GDM1 (cell line): Measurements from ENCODE around the gene LRP1.

Source experiments
- DNase-seq: peaks from one replicate; lab custom pipeline; 2025; lab: John Stamatoyannopoulos, UW

The LRP1 gene

GRCh38 chr12:57211791-57212700 lies 83.8 kb downstream of the LRP1 start:
- DNase-seq: no peak

- no peak for DNase-seq
Observed at GRCh38 chr12:57212701-57213057, 84.4 kb downstream of the LRP1 start.

GRCh38 chr12:57213058-57213715 lies 84.9 kb downstream of the LRP1 start:
- DNase-seq: peak; percentile 70

- DNase-seq: no peak
Observed at GRCh38 chr12:57213763-57214397, 85.6 kb downstream of the LRP1 start.

GRCh38 chr12:57214398-57214781 lies 86.1 kb downstream of the LRP1 start:
- peak; percentile 52 for DNase-seq

- DNase-seq: no peak
Observed at GRCh38 chr12:57215065-57215464, 86.8 kb downstream of the LRP1 start.

GRCh38 chr12:57215668-57216013 lies 87.4 kb downstream of the LRP1 start:
- no peak for DNase-seq

- no peak for DNase-seq
Observed at GRCh38 chr12:57216014-57216911, 88.0 kb downstream of the LRP1 start, which contains the start of gene NXPH4. Gene NXPH4, plus strand, starts transcription at chr12:57216794. Its CDS starts 176 bp downstream, at chr12:57216970.

GRCh38 chr12:57216921-57217879 lies 88.9 kb downstream of the LRP1 start:
- DNase-seq: no peak

GRCh38 chr12:57218030-57218853 lies 90.0 kb downstream of the LRP1 start:
- no peak for DNase-seq

- no peak for DNase-seq
Observed at GRCh38 chr12:57219205-57219992, 91.1 kb downstream of the LRP1 start.

- DNase-seq: no peak
Observed at GRCh38 chr12:57219993-57220754, 91.9 kb downstream of the LRP1 start.

GRCh38 chr12:57220770-57221168 lies 92.5 kb downstream of the LRP1 start:
- no peak for DNase-seq

- no peak for DNase-seq
Observed at GRCh38 chr12:57221169-57221917, 93.1 kb downstream of the LRP1 start.

- DNase-seq: no peak
Observed at GRCh38 chr12:57222286-57223190, 94.3 kb downstream of the LRP1 start.
